AG04450 (cell line): ENCODE results near the gene ZC3H12A. TPM values are rescaled to one million over a fixed set of nuclear protein-coding genes. Genes with fewer than 3 reads are reported as not detected.

ENCODE experiments used
- CTCF ChIA-PET: fragments of 300-600, 350-600 bp; formaldehyde crosslinking; extraction: SDS; loops from one replicate; lab custom pipeline; 2022; ENCODE audit warnings: antibody characterized with exemption, inconsistent platforms; lab: Charles Lee
- POLR2A ChIA-PET: fragments of 350-600 bp; formaldehyde crosslinking; extraction: SDS; loops from one replicate; lab custom pipeline; 2021; ENCODE audit warnings: antibody characterized with exemption, inconsistent platforms; lab: Yijun Ruan, JAX
- DNase-seq: peaks from one replicate; pipeline ENCODE4 v3.0.0-alpha.2; 2011; ENCODE audit warnings: low read depth, low spot score
- H3K27ac ChIP-seq: one replicate; pipeline ENCODE4 v1.5.1; 2012; ENCODE audit warnings: low read depth, low read length, control low read depth
- H3K27me3 ChIP-seq: one replicate; pipeline ENCODE4 v1.6.0; 2012; ENCODE audit warnings: low read length; ENCODE audit not compliant: control insufficient read depth, insufficient read depth
- H3K4me3 ChIP-seq: 2 replicates; pipeline ENCODE4 v1.5.1; 2011; ENCODE audit warnings: mild to moderate bottlenecking, low read depth, low read length, control low read depth
- H3K9me3 ChIP-seq: 2 replicates; pipeline ENCODE4 v1.5.1; 2012; ENCODE audit warnings: low read length; ENCODE audit not compliant: control insufficient read depth, insufficient read depth
- polyA plus RNA-seq: library from polyadenylated mRNA; depleted of rRNA; stranded (reverse); fragments of >200 nt; gene quantifications from 2 replicates; pipeline ENCODE4 v1.2.3, GENCODE V29; 2011
- TF ChIP-seq, protein P1 (sequence below): IDR thresholded peaks from 2 replicates; pipeline ENCODE4 v1.5.1; 2011; ENCODE audit warnings: low read depth, low read length, control low read depth, inconsistent platforms

ZC3H12A gene
- polyA plus RNA-seq, 1 experiment: 4.3 TPM

DNA sequence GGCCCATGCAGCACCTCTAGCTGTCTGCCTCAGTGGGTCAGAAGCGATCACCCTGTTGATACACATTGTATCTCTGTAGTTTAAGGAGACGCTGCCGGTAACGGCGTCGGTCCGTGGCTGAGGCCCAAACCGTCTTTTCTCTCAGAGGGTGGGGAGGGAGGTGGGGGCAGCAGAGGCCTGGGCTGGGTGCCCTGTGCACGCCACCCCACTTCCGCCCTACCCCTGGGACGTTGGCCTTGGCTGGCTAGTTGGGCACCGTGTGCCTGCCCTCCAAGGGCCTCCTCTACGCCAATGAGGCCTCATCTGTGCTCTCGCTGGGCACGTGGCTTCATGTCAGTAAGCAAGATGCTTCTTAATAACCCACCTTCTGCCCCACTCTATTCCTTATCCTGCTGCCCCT is 9.4 kb downstream of the ZC3H12A start:
- CTCF ChIA-PET: interaction anchor here (0.7 to 6.5 kb wide), 3 partner anchors 29 to 198 kb away, joined by 3 to 180 read pairs (median 40); partner anchors contain the start of gene MEAF6
- POLR2A ChIA-PET: no interaction called here
- H3K27ac ChIP-seq: no peak overlapping the region
- TF ChIP-seq, protein P1, sequence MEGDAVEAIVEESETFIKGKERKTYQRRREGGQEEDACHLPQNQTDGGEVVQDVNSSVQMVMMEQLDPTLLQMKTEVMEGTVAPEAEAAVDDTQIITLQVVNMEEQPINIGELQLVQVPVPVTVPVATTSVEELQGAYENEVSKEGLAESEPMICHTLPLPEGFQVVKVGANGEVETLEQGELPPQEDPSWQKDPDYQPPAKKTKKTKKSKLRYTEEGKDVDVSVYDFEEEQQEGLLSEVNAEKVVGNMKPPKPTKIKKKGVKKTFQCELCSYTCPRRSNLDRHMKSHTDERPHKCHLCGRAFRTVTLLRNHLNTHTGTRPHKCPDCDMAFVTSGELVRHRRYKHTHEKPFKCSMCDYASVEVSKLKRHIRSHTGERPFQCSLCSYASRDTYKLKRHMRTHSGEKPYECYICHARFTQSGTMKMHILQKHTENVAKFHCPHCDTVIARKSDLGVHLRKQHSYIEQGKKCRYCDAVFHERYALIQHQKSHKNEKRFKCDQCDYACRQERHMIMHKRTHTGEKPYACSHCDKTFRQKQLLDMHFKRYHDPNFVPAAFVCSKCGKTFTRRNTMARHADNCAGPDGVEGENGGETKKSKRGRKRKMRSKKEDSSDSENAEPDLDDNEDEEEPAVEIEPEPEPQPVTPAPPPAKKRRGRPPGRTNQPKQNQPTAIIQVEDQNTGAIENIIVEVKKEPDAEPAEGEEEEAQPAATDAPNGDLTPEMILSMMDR: no peak
- no peak overlapping the region for H3K4me3 ChIP-seq
- H3K9me3 ChIP-seq: no peaks in the 10 kb centered on the region
- H3K27me3 ChIP-seq: no peaks in the 10 kb centered on the region
- no peak for DNase-seq

DNA sequence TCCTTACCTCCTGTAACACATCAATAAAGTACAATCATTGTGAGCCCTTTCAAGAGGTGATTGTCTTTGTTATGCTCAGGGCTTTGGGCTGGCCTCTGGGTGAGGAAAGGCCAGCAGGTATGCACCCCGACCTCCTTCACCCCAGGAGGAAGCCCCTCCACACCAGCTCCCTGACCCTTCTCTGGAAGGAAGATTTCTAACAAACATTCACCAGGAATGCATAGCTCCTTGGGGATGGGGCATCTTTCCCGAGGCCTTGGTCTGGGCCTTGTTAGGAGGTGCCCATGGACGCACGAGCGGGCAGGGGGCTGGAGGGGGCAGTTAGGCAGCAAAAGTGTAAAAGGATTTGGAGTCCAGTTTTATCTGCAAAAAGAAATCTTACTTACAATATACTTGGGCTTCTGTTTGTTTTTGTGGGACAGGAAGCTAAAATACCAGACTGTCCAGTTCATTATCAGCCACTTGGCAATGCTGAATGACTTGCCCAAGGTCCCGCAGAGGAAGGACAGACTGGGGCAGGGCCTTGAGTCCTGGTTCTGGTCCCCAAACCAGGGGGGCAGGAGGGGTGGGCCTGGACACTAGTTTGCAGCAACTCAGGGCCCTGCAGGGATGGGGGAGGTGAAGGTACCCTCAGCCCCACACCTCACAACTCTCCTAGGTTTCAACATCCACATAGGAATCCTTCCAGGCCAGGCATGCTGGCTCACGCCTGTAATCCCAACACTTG is 10.1 kb downstream of the ZC3H12A start:
- DNase-seq: no peak
- CTCF ChIA-PET: interaction anchor here (0.7 to 6.5 kb wide), 8 partner anchors 8 to 197 kb away, joined by 3 to 180 read pairs (median 22); partner anchors contain the start of genes MEAF6 and ZC3H12A
- TF ChIP-seq, protein P1: no peak
- Histone ChIP-seq H3K27ac (no peak overlapping the region), H3K27me3 (no peaks in the 10 kb centered on the region), H3K9me3 (no peaks in the 10 kb centered on the region), H3K4me3 (no peak overlapping the region)
- POLR2A ChIA-PET: interaction anchor here (1.2 to 3.8 kb wide), 3 partner anchors 9 to 34 kb away, joined by 3 to 44 read pairs (median 6); partner anchors contain the start of gene ZC3H12A

DNA sequence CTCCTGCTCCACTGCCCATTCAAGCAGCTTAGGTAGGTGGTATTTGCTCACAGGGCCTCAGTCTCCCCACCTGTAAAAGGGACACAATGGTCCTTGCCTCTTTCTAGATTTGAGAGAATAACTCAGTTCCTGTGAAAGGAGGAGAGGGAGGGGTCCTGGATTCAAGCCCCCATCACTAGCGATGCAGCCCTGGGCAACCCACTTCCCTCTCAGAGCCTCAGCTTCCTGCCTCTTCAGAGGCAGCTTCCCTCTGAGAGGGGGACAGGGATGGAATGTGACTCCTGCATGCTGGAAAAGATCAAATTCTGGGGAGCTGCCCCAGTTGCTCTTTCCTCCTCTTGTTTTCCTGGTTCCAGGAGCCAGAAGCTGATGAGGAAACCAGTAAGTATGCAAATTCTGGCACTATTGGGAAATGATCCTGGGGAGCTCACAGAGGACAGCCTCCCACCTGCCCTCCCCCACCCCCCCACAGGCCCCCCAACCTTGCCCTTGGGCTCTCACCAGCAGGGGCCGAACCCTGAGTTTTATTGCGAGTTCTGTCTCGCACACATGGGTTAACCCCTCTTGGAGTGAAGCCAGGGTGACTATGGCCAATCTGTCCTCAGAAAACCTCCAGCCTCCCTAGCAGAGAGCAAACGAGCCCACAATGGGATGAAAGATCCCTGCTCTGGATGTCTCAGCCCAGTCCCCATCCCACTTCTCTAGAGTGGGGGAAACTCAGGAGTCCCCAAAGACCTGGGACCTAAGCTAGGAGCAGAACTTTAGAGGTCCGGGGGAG is 11.7 kb downstream of the ZC3H12A start:
- Histone ChIP-seq H3K27ac (peak overlapping the region; percentile 61), H3K9me3 (no peaks in the 10 kb centered on the region), H3K4me3 (no peak overlapping the region), H3K27me3 (no peaks in the 10 kb centered on the region)
- TF ChIP-seq, protein P1: no peak
- CTCF ChIA-PET: interaction anchor here (0.6 to 6.5 kb wide), 19 partner anchors 9 to 970 kb away, joined by 3 to 180 read pairs (median 12); partner anchors contain the start of genes MEAF6 and ZC3H12A
- no peak for DNase-seq
- POLR2A ChIA-PET: interaction anchor here (0.5 to 3.8 kb wide), 7 partner anchors 10 to 322 kb away, joined by 3 to 44 read pairs (median 4); partner anchors contain the start of genes C1orf122, YRDC and ZC3H12A

DNA sequence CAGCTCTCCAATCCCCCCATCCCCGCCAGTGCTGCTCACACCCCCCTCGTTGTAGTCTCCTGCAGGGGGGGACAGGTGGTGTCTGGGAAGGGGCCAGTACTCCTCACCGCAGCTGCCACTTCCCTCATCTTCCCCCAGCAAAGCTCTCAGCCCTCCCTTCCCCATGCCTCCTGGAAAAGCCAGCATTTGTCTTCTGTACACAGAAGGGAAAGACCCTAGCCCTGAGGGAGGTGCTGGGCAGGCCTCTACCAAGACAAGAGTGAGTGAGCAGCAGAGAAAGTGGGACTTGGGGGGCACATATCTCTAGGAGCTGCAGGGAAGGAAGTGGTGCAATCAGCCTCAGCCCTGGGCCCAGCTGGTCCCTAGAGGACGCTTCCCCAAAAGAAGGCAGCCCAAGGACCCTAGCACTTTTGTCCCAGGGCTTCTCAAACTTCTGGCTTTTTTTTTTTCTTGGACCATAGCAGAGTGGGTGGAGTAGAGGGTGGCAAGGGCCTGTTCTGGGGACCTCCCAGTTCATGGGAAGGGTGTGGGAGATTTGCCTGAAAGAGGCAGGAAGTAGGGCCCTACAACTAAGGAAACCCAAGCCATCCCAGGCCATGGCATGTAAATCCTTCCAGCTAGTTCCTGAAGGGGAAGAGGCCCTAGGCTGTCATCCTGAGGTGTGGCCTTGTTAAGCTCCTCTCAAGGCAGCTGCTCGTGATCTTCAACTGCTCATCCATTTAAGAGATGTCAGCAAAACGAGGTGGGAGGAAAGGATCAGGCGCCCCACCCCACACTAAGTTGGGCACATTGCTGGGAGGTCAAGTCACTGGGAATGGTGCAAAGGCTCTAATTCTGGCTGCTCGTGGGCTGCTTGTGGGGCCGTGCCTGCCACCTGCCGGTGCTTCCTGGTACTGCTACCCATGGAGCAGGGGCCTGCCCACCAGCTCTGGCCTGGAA is 12.6 kb downstream of the ZC3H12A start:
- H3K4me3 ChIP-seq: no peak overlapping the region
- DNase-seq: no peak
- POLR2A ChIA-PET: interaction anchor here (0.5 to 3.8 kb wide), 10 partner anchors 8 to 321 kb away, joined by 3 to 44 read pairs (median 5); partner anchors contain the start of genes C1orf122, MEAF6, YRDC and ZC3H12A

More for the DNA sequence above, 12.6 kb downstream of the ZC3H12A start:
- H3K27me3 ChIP-seq: no peaks in the 10 kb centered on the region
- TF ChIP-seq, protein P1: peak; percentile 99
- CTCF ChIA-PET: interaction anchor here (0.6 to 6.5 kb wide), 33 partner anchors 10 to 971 kb away, joined by 3 to 180 read pairs (median 6); partner anchors contain the start of genes MEAF6 and ZC3H12A
- peak overlapping the region; percentile 61 for H3K27ac ChIP-seq
- H3K9me3 ChIP-seq: no peaks in the 10 kb centered on the region
